Left cardiac atrium (tissue), 4 donors: ENCODE results near the gene PHF21A. TPM values are rescaled to one million over a fixed set of nuclear protein-coding genes. Genes with fewer than 3 reads are reported as not detected.
"Not testable (repeated sequence)": the region's sequence is repeated elsewhere in the genome, so short reads cannot be mapped to it uniquely, and the experiment has no call there.

Experiments used
- ATAC-seq, 2 donors: fragments of 200-7000 bp; cut with Tn5 transposase; one replicate each; pipeline ENCODE4 v1.9.1; 2020; ENCODE audit warnings: mild to moderate bottlenecking in 2 of 2, moderate library complexity in 2 of 2
- DNase-seq: peaks from one replicate; pipeline ENCODE4 v3.0.0-alpha.2; 2020
- intact Hi-C, 2 donors: fragments of 100-400 bp; cut with DNase I; formaldehyde crosslinking; loops; one replicate each; pipeline versions ENCODE4 v1.14.1 to v1.15.1; 2022 to 2023
- total RNA-seq, 2 donors: library from RNA; stranded (reverse); fragmentation: NEBNext Ultra II Directional; extraction: Animal tissue kit (Norgen Biotek cat#: 25700); gene quantifications; one replicate each; pipeline ENCODE4 v1.2.1, GENCODE V29; 2021
- donor health status: DM: no; HTN: yes; CAD: no.
- donor health status: DM: no; HTN: yes; CAD: no; lungs with severe emphysema.
- donor health status: DM: yes; HTN: yes; CAD: no.
- donor health status: Dilated cardiomyopathy.

Gene PHF21A
- total RNA-seq, 2 donors from 2014 or later: 39.7 to 40.4 TPM

- peak; percentile 27 to 53 for ATAC-seq
- intact Hi-C loops: loop anchor here in 1 of 2 donors (5.0 kb wide), 1 partner anchor 115 kb away; no protein-coding TSS in a partner anchor
- DNase-seq: peak; percentile 84
Measured at GRCh38 chr11:46121724-46122477, 647 bp upstream of the PHF21A start.

GRCh38 chr11:46120346-46121300 is 631 bp downstream of the PHF21A start:
- intact Hi-C loops: loop anchor here in 1 of 2 donors (5.0 kb wide), 1 partner anchor 117 kb away; no protein-coding TSS in a partner anchor
- ATAC-seq (peak; percentile 61 to 81), DNase-seq (peak; percentile 51)

- intact Hi-C loops: loop anchor here in 1 of 2 donors (5.0 to 10.0 kb wide), 3 partner anchors 65 to 215 kb away; no protein-coding TSS in a partner anchor
- DNase-seq: peak; percentile 55
- peak; percentile 9 to 14 for ATAC-seq
Measured at GRCh38 chr11:46119352-46120216, 1.7 kb downstream of the PHF21A start.

- intact Hi-C loops: loop anchor here in 1 of 2 donors (10.0 kb wide), 2 partner anchors 64 to 216 kb away; no protein-coding TSS in a partner anchor
- ATAC-seq (no peak), DNase-seq (no peak)
Measured at GRCh38 chr11:46118702-46119351, 2.4 kb downstream of the PHF21A start.

GRCh38 chr11:46117842-46118241 is 3.4 kb downstream of the PHF21A start:
- DNase-seq: no peak
- intact Hi-C loops: loop anchor here in 1 of 2 donors (10.0 kb wide), 2 partner anchors 63 to 217 kb away; no protein-coding TSS in a partner anchor
- ATAC-seq: no peak

- not testable (repeated sequence) for ATAC-seq, DNase-seq
- intact Hi-C loops: loop anchor here in 1 of 2 donors (10.0 kb wide), 2 partner anchors 62 to 218 kb away; no protein-coding TSS in a partner anchor
Measured at GRCh38 chr11:46116712-46117037, 4.6 kb downstream of the PHF21A start.

GRCh38 chr11:46116007-46116711 is 5.1 kb downstream of the PHF21A start:
- DNase-seq (no peak), ATAC-seq (no peak)
- intact Hi-C loops: loop anchor here in 1 of 2 donors (10.0 kb wide), 2 partner anchors 61 to 219 kb away; no protein-coding TSS in a partner anchor

- ATAC-seq (no peak), DNase-seq (no peak)
- intact Hi-C loops: loop anchor here in 1 of 2 donors (10.0 kb wide), 2 partner anchors 60 to 220 kb away; no protein-coding TSS in a partner anchor
Measured at GRCh38 chr11:46114961-46115360, 6.3 kb downstream of the PHF21A start.

GRCh38 chr11:46114378-46114777 is 6.9 kb downstream of the PHF21A start:
- no peak for DNase-seq
- intact Hi-C loops: loop anchor here in 1 of 2 donors (10.0 kb wide), 2 partner anchors 60 to 220 kb away; no protein-coding TSS in a partner anchor
- no peak for ATAC-seq

- ATAC-seq: peak; percentile 94 to 95
- intact Hi-C loops: loop anchor here in 1 of 2 donors (10.0 kb wide), 2 partner anchors 58 to 222 kb away; no protein-coding TSS in a partner anchor
Measured at GRCh38 chr11:46112961-46113607, 8.2 kb downstream of the PHF21A start.

GRCh38 chr11:46108751-46109150 is 12.5 kb downstream of the PHF21A start:
- intact Hi-C loops: no loop called here
- no peak for ATAC-seq
- no peak for DNase-seq

More at GRCh38 chr11:46112961-46113607, 8.2 kb downstream of the PHF21A start:
- DNase-seq: no peak

GRCh38 chr11:46107780-46108179 is 13.5 kb downstream of the PHF21A start:
- intact Hi-C loops: no loop called here
- ATAC-seq (no peak), DNase-seq (no peak)

GRCh38 chr11:46107408-46107718 is 13.9 kb downstream of the PHF21A start:
- intact Hi-C loops: no loop called here
- no peak for ATAC-seq
- DNase-seq: no peak

- ATAC-seq: peak; percentile 67 to 72
- no peak for DNase-seq
- intact Hi-C loops: no loop called here
Measured at GRCh38 chr11:46106530-46107407, 14.5 kb downstream of the PHF21A start.

GRCh38 chr11:46105926-46106325 is 15.3 kb downstream of the PHF21A start:
- intact Hi-C loops: no loop called here

GRCh38 chr11:46105134-46105628 is 16.1 kb downstream of the PHF21A start:
- ATAC-seq (peak in 1 of 2 donors; percentile 29), DNase-seq (no peak)
- intact Hi-C loops: no loop called here

More at GRCh38 chr11:46105926-46106325, 15.3 kb downstream of the PHF21A start:
- no peak for DNase-seq
- ATAC-seq: no peak
